HepG2 (cell line): ENCODE measurements around the gene GRIK5. TPM values are rescaled to one million over a fixed set of nuclear protein-coding genes. Genes with fewer than 3 reads are reported as not detected.

Experiments used
- NCOR1 ChIP-seq: fragments of 200-600 bp; sonication (generic); IDR thresholded peaks from 2 replicates; pipeline ENCODE4 v1.7.0; 2017; ENCODE audit warnings: antibody characterized with exemption, low read length, borderline replicate concordance
- PAX8 ChIP-seq: sonication (generic); formaldehyde crosslinking; IDR thresholded peaks from 2 replicates; pipeline ENCODE4 v1.8.0; 2022; ENCODE audit warnings: mild to moderate bottlenecking, missing genetic modification reagents, borderline replicate concordance
- PCBP1 ChIP-seq: fragments of 200-400 bp; formaldehyde crosslinking; IDR thresholded peaks from 2 replicates; pipeline ENCODE4 v1.6.1; 2017; ENCODE audit warnings: mild to moderate bottlenecking, low read depth, low read length, borderline replicate concordance
- SMC3 ChIP-seq: IDR thresholded peaks from 2 replicates; pipeline ENCODE4 v1.6.1; 2011; ENCODE audit warnings: low read length, improper control_type of control experiment
- SNAI1 ChIP-seq: sonication (generic); formaldehyde crosslinking; IDR thresholded peaks from 2 replicates; pipeline ENCODE4 v1.5.0; 2020; ENCODE audit warnings: mild to moderate bottlenecking, missing genetic modification reagents, borderline replicate concordance
- SYNCRIP ChIP-seq: fragments of 200-400 bp; formaldehyde crosslinking; IDR thresholded peaks from 2 replicates; pipeline ENCODE4 v1.6.1; 2018; ENCODE audit warnings: mild to moderate bottlenecking, low read depth, low read length; ENCODE audit not compliant: insufficient read depth
- ZBTB21 ChIP-seq: sonication (generic); formaldehyde crosslinking; IDR thresholded peaks from 2 replicates; pipeline ENCODE4 v1.4.0; 2020; ENCODE audit warnings: missing genetic modification reagents
- ZC3H13 ChIP-seq: sonication (generic); formaldehyde crosslinking; IDR thresholded peaks from 2 replicates; pipeline ENCODE4 v1.8.1; 2023; ENCODE audit warnings: mild to moderate bottlenecking, missing genetic modification reagents, moderate library complexity
- ZFP90 ChIP-seq: sonication (generic); formaldehyde crosslinking; IDR thresholded peaks from 2 replicates; pipeline ENCODE4 v1.8.0; 2022; ENCODE audit warnings: missing genetic modification reagents, mild to moderate bottlenecking, inconsistent platforms, borderline replicate concordance
- ZKSCAN1 ChIP-seq: fragments of 150-350 bp; IDR thresholded peaks from 2 replicates; pipeline ENCODE4 v1.6.1; 2014; ENCODE audit warnings: low read length
- ZNF251 ChIP-seq: sonication (generic); formaldehyde crosslinking; IDR thresholded peaks from 2 replicates; pipeline ENCODE4 v1.9.0; 2021; ENCODE audit warnings: mild to moderate bottlenecking, missing genetic modification reagents
- ZNF550 ChIP-seq: sonication (generic); formaldehyde crosslinking; IDR thresholded peaks from 2 replicates; pipeline ENCODE4 v1.4.0; 2020; ENCODE audit warnings: mild to moderate bottlenecking, missing genetic modification reagents, borderline replicate concordance
- ZNF605 ChIP-seq: sonication (generic); formaldehyde crosslinking; IDR thresholded peaks from 2 replicates; pipeline ENCODE4 v1.8.0; 2022; ENCODE audit warnings: mild to moderate bottlenecking, missing genetic modification reagents
- ZNF790 ChIP-seq: sonication (generic); formaldehyde crosslinking; IDR thresholded peaks from 2 replicates; pipeline ENCODE4 v1.8.0; 2022; ENCODE audit warnings: missing genetic modification reagents, mild to moderate bottlenecking, borderline replicate concordance
- polyA plus RNA-seq, 8 experiments: library from polyadenylated mRNA; depleted of rRNA in 3 of 8; stranded (reverse) in 7 of 8; unstranded in 1 of 8; fragments of >200 nt; fragmentation: Illumina TruSeq in 4 of 8; extraction: Trizol in 4 of 8; gene quantifications; 2 replicates each; pipeline versions ENCODE4 v1.2.1 to v1.2.3, GENCODE V29; 2011 to 2016; ENCODE audit warnings: low read depth in 4 of 8, missing spikeins in 1 of 8, mixed read lengths in 1 of 8; ENCODE audit not compliant: insufficient read depth in 1 of 8
- total RNA-seq, 5 experiments: library from RNA; depleted of rRNA; stranded (reverse); fragments of >200 nt; fragmentation: Illumina TruSeq; extraction: Trizol; gene quantifications; 2 replicates each; pipeline ENCODE4 v1.2.3, GENCODE V29; 2016; ENCODE audit warnings: low read depth in 1 of 5
- TF ChIP-seq, protein P1 (sequence below): sonication (generic); formaldehyde crosslinking; IDR thresholded peaks from 2 replicates; pipeline ENCODE4 v1.4.0; 2020; ENCODE audit warnings: missing genetic modification reagents, borderline replicate concordance
- TF ChIP-seq, protein P2 (sequence below): sonication (generic); formaldehyde crosslinking; conservative IDR thresholded peaks from 2 replicates; pipeline ENCODE4 v1.4.0; 2020; ENCODE audit warnings: mild to moderate bottlenecking, missing genetic modification reagents, moderate library complexity
- TF ChIP-seq, protein P3 (sequence below): IDR thresholded peaks from 2 replicates; pipeline ENCODE4 v1.6.1; 2016; ENCODE audit warnings: mild to moderate bottlenecking, missing biosample characterization, missing genetic modification reagents
- TF ChIP-seq, protein P4 (sequence below), 2 experiments: sonication (generic) in 1 of 2; formaldehyde crosslinking in 1 of 2; IDR thresholded peaks; 2 replicates each; pipeline versions ENCODE4 v1.5.1 to v1.6.1; 2011 to 2020; ENCODE audit warnings: borderline replicate concordance in 1 of 2, low read depth in 1 of 2, low read length in 1 of 2, mild to moderate bottlenecking in 1 of 2, missing genetic modification reagents in 1 of 2, moderate library complexity in 1 of 2
- TF ChIP-seq, protein P5 (sequence below): sonication (generic); formaldehyde crosslinking; IDR thresholded peaks from 2 replicates; pipeline ENCODE4 v1.9.0; 2021; ENCODE audit warnings: missing genetic modification reagents, borderline replicate concordance

The GRIK5 gene
- total and polyA plus RNA-seq, 2 of the 13 experiments (the other 11 are each of a cell fraction or from before 2014, with no cell fraction given), result not detected

DNA sequence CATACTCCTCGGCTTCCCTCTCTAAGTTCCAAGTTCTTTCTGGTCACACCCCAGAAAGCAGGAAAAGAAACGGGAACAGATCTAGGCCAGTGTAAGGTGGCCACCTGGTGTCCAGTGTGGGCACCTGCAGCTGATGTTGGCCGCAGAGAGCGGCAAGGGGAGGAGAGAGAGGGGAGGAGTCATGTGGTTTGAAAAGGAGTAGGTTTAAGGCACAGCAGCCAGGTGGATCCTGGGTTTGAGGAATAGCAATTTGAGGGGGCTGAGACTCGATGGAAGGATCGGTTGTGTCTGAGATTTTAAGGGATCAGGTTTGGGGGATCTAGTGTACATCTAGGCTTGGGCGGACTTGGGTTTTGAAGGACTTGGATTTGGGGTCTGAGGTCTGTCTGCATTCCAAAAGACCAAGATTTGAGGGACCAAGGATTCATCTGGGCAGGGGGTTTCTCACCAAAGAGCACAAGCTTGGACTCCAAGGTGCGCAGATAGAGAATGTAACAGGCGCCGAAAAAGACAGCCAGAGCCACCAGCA is 112.1 kb downstream of the GRIK5 start (continued):
- TF ChIP-seq, protein P1, sequence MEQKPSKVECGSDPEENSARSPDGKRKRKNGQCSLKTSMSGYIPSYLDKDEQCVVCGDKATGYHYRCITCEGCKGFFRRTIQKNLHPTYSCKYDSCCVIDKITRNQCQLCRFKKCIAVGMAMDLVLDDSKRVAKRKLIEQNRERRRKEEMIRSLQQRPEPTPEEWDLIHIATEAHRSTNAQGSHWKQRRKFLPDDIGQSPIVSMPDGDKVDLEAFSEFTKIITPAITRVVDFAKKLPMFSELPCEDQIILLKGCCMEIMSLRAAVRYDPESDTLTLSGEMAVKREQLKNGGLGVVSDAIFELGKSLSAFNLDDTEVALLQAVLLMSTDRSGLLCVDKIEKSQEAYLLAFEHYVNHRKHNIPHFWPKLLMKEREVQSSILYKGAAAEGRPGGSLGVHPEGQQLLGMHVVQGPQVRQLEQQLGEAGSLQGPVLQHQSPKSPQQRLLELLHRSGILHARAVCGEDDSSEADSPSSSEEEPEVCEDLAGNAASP (CRISPR knock-in tag), result 0 out of 2 replicates have a peak, but pooled peaks have one; percentile 25
- no peak for TF ChIP-seq SNAI1 (CRISPR knock-in tag)
- TF ChIP-seq ZNF605 (CRISPR knock-in tag), result no peak
- no peak for TF ChIP-seq ZNF790
- no peak for TF ChIP-seq PCBP1
- no peak for TF ChIP-seq ZNF251 (CRISPR knock-in tag)
- TF ChIP-seq ZFP90, result no peak
- TF ChIP-seq, protein P2, sequence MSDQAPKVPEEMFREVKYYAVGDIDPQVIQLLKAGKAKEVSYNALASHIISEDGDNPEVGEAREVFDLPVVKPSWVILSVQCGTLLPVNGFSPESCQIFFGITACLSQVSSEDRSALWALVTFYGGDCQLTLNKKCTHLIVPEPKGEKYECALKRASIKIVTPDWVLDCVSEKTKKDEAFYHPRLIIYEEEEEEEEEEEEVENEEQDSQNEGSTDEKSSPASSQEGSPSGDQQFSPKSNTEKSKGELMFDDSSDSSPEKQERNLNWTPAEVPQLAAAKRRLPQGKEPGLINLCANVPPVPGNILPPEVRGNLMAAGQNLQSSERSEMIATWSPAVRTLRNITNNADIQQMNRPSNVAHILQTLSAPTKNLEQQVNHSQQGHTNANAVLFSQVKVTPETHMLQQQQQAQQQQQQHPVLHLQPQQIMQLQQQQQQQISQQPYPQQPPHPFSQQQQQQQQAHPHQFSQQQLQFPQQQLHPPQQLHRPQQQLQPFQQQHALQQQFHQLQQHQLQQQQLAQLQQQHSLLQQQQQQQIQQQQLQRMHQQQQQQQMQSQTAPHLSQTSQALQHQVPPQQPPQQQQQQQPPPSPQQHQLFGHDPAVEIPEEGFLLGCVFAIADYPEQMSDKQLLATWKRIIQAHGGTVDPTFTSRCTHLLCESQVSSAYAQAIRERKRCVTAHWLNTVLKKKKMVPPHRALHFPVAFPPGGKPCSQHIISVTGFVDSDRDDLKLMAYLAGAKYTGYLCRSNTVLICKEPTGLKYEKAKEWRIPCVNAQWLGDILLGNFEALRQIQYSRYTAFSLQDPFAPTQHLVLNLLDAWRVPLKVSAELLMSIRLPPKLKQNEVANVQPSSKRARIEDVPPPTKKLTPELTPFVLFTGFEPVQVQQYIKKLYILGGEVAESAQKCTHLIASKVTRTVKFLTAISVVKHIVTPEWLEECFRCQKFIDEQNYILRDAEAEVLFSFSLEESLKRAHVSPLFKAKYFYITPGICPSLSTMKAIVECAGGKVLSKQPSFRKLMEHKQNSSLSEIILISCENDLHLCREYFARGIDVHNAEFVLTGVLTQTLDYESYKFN (CRISPR knock-in tag), result no peak
- no peak for TF ChIP-seq NCOR1
- TF ChIP-seq ZC3H13, result no peak
- TF ChIP-seq, protein P3, sequence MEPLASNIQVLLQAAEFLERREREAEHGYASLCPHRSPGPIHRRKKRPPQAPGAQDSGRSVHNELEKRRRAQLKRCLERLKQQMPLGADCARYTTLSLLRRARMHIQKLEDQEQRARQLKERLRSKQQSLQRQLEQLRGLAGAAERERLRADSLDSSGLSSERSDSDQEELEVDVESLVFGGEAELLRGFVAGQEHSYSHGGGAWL (CRISPR knock-in tag), result no peak
- TF ChIP-seq PAX8 (CRISPR knock-in tag), result no peak
- TF ChIP-seq, protein P4, sequence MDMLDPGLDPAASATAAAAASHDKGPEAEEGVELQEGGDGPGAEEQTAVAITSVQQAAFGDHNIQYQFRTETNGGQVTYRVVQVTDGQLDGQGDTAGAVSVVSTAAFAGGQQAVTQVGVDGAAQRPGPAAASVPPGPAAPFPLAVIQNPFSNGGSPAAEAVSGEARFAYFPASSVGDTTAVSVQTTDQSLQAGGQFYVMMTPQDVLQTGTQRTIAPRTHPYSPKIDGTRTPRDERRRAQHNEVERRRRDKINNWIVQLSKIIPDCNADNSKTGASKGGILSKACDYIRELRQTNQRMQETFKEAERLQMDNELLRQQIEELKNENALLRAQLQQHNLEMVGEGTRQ (IDR thresholded peaks at IDR 0.05; ENCODE audit: low read depth, low read length), result 0 out of 2 replicates have a peak, but pooled peaks have one; percentile 14
- TF ChIP-seq, protein P4 (CRISPR knock-in tag; IDR thresholded peaks at IDR 0.05; ENCODE audit: borderline replicate concordance), result no peak
- TF ChIP-seq ZBTB21 (CRISPR knock-in tag), result no peak
- no peak for TF ChIP-seq SYNCRIP
- no peak for TF ChIP-seq ZNF550 (CRISPR knock-in tag)
- TF ChIP-seq SMC3, result peak; percentile 49
- TF ChIP-seq, protein P5, sequence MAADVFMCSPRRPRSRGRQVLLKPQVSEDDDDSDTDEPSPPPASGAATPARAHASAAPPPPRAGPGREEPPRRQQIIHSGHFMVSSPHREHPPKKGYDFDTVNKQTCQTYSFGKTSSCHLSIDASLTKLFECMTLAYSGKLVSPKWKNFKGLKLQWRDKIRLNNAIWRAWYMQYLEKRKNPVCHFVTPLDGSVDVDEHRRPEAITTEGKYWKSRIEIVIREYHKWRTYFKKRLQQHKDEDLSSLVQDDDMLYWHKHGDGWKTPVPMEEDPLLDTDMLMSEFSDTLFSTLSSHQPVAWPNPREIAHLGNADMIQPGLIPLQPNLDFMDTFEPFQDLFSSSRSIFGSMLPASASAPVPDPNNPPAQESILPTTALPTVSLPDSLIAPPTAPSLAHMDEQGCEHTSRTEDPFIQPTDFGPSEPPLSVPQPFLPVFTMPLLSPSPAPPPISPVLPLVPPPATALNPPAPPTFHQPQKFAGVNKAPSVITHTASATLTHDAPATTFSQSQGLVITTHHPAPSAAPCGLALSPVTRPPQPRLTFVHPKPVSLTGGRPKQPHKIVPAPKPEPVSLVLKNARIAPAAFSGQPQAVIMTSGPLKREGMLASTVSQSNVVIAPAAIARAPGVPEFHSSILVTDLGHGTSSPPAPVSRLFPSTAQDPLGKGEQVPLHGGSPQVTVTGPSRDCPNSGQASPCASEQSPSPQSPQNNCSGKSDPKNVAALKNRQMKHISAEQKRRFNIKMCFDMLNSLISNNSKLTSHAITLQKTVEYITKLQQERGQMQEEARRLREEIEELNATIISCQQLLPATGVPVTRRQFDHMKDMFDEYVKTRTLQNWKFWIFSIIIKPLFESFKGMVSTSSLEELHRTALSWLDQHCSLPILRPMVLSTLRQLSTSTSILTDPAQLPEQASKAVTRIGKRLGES (CRISPR knock-in tag), result no peak
- TF ChIP-seq ZKSCAN1, result no peak
